K562 (cell line): ENCODE measurements around the gene SYNE2.

Experiments
- CTCF ChIP-seq, 3 experiments: IDR thresholded peaks in 2 of 3; conservative IDR thresholded peaks in 1 of 3; 2 replicates each; pipeline ENCODE4 v1.5.1; 2011 to 2012; ENCODE audit warnings: low read length in 3 of 3, mild to moderate bottlenecking in 3 of 3, control low read depth in 2 of 3, improper control_type of control experiment in 1 of 3, inconsistent platforms in 1 of 3, low read depth in 1 of 3, mixed read lengths in 1 of 3, moderate library complexity in 1 of 3; ENCODE audit not compliant: insufficient read depth in 2 of 3
- KAT7 ChIP-seq: sonication (generic); formaldehyde crosslinking; IDR thresholded peaks from 2 replicates; pipeline ENCODE4 v1.8.0; 2022; ENCODE audit warnings: missing genetic modification reagents, mild to moderate bottlenecking, borderline replicate concordance
- NFXL1 ChIP-seq: fragments of 450-650 bp; formaldehyde crosslinking; IDR thresholded peaks from 2 replicates; pipeline ENCODE4 v1.4.0; 2021; ENCODE audit warnings: mild to moderate bottlenecking
- NR1H2 ChIP-seq: sonication (generic); formaldehyde crosslinking; IDR thresholded peaks from 2 replicates; pipeline ENCODE4 v1.4.0; 2020; ENCODE audit warnings: mild to moderate bottlenecking, missing genetic modification reagents
- POLR2A ChIP-seq: fragments of 450-650 bp; conservative IDR thresholded peaks from 2 replicates; pipeline ENCODE4 v1.6.1; 2016
- RBM39 ChIP-seq: fragments of 200-400 bp; formaldehyde crosslinking; optimal IDR thresholded peaks from 2 replicates; pipeline ENCODE3; 2018; ENCODE audit warnings: low read depth, low read length
- SIN3A ChIP-seq, 2 experiments: fragments of 150-350 bp in 1 of 2; IDR thresholded peaks; 2 replicates each; pipeline ENCODE4 v1.6.1; 2011 to 2016; ENCODE audit warnings: borderline replicate concordance in 2 of 2, low read depth in 2 of 2, low read length in 2 of 2, mild to moderate bottlenecking in 2 of 2, moderate library complexity in 2 of 2; ENCODE audit not compliant: control insufficient read depth in 1 of 2
- SMARCE1 ChIP-seq: fragments of 450-650 bp; IDR thresholded peaks from 2 replicates; pipeline ENCODE4 v1.7.1; 2016; ENCODE audit warnings: mild to moderate bottlenecking
- TRIM28 ChIP-seq: fragments of 450-650 bp; IDR thresholded peaks from 2 replicates; pipeline ENCODE4 v1.6.1; 2017
- ZBTB8A ChIP-seq: fragments of 450-650 bp; IDR thresholded peaks from 2 replicates; pipeline ENCODE4 v1.6.1; 2018; ENCODE audit warnings: mild to moderate bottlenecking, moderate library complexity; ENCODE audit not compliant: partially characterized antibody

GRCh38 chr14:64149921-64150320, 297.1 kb downstream of the SYNE2 start:
- TF ChIP-seq POLR2A, result no peak
- TF ChIP-seq KAT7 (CRISPR knock-in tag), result no peak
- TF ChIP-seq ZBTB8A, result no peak
- no peak for TF ChIP-seq TRIM28
- TF ChIP-seq CTCF (IDR thresholded peaks at IDR 0.05 in 2 of 3, conservative IDR thresholded peaks at IDR 0.05 in 1 of 3; ENCODE audit: insufficient read depth in 2 of 3, low read depth in 1 of 3, low read length in 3 of 3), result no peak
- no peak for TF ChIP-seq NR1H2 (CRISPR knock-in tag)
- TF ChIP-seq SIN3A (IDR thresholded peaks at IDR 0.05; ENCODE audit: borderline replicate concordance in 2 of 2, control insufficient read depth in 1 of 2, low read depth in 2 of 2, low read length in 2 of 2), result no peak
- TF ChIP-seq RBM39, result no peak
- TF ChIP-seq NFXL1 (CRISPR knock-in tag), result no peak
- no peak for TF ChIP-seq SMARCE1
